Measurements from ENCODE around the gene FAM217A.

DNA sequence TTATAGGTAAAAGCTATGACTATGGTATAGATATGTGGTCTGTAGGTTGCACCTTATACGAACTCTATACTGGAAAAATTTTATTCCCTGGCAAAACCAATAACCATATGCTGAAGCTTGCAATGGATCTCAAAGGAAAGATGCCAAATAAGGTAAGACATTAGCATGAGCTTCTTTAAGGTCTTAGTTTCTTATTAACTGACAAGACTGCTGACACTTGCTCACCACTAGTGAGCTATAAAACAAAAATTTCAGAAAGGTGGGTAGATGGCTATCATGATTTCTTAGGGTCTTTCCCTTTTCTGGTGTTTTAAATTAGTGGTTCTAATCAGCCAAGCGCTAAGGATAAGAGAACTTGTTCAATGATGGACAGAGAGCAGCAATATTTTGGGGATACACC is 21.9 kb downstream of the FAM217A start:
- TF ChIP-seq CTCF (IDR thresholded peaks at IDR 0.05), result no peak
- TF ChIP-seq POLR2A (IDR thresholded peaks at IDR 0.05), result no peak

Measured in vagina (tissue), 2 donors.